Erythroblast (primary cell): ENCODE measurements around the gene ELF1.
"Not testable (repeated sequence)": the region's sequence is repeated elsewhere in the genome, so short reads cannot be mapped to it uniquely, and the experiment has no call there.

ENCODE experiments used
- GATA1 ChIP-seq: IDR thresholded peaks from 2 replicates; pipeline ENCODE4 v1.6.1; 2011; ENCODE audit warnings: low read depth, mild to moderate bottlenecking, control low read depth, low read length, moderate library complexity
- POLR2A ChIP-seq: IDR thresholded peaks from 2 replicates; pipeline ENCODE4 v1.6.1; 2011; ENCODE audit warnings: mild to moderate bottlenecking, low read length

GRCh38 chr13:41042419-41042818, 23.3 kb upstream of the ELF1 start:
- TF ChIP-seq POLR2A, GATA1: not testable (repeated sequence)
